DND-41 (cell line): ENCODE results near the gene OXA1L.

Experiments
- CTCF ChIP-seq: IDR thresholded peaks from 2 replicates; pipeline ENCODE4 v1.5.1; 2012; ENCODE audit warnings: borderline replicate concordance, low read length, moderate library complexity, mild to moderate bottlenecking; ENCODE audit not compliant: poor library complexity, severe bottlenecking; ENCODE audit errors: extremely low read depth
- EZH2 ChIP-seq: IDR thresholded peaks from 3 replicates; pipeline ENCODE4 v1.6.1; 2012; ENCODE audit warnings: borderline replicate concordance, low read depth, mild to moderate bottlenecking, moderate library complexity, low read length, inconsistent platforms; ENCODE audit not compliant: severe bottlenecking

- TF ChIP-seq CTCF (no peak), EZH2 (no peak)
Observed at GRCh38 chr14:22774011-22774706, 7.7 kb downstream of the OXA1L start.
